Tibial nerve (tissue), 4 donors: ENCODE results near the gene MSI2. TPM values are rescaled to one million over a fixed set of nuclear protein-coding genes. Genes with fewer than 3 reads are reported as not detected.

Source experiments
- DNase-seq, 2 donors: peaks; one replicate each; pipeline ENCODE4 v3.0.0-alpha.2; 2019; ENCODE audit warnings: low spot score in 2 of 2
- H3K27ac ChIP-seq, 4 donors: fragments of 200-600 bp; sonication (generic) in 3 of 4; one replicate each; pipeline ENCODE4 v1.5.1; 2017 to 2019; ENCODE audit warnings: mild to moderate bottlenecking in 1 of 4
- H3K27me3 ChIP-seq, 2 donors: fragments of 200-600 bp; sonication (generic) in 1 of 2; one replicate each; pipeline versions ENCODE4 v1.5.1 to v1.6.0; 2017 to 2019
- H3K36me3 ChIP-seq, 3 donors: fragments of 200-600 bp; sonication (generic); one replicate each; pipeline ENCODE4 v1.5.1; 2018 to 2019
- H3K4me1 ChIP-seq, 4 donors: fragments of 200-600 bp; sonication (generic) in 3 of 4; one replicate each; pipeline ENCODE4 v1.5.1; 2017 to 2019
- H3K4me3 ChIP-seq, 4 donors: fragments of 200-600 bp; sonication (generic) in 3 of 4; one replicate each; pipeline ENCODE4 v1.5.1; 2017 to 2019; ENCODE audit warnings: mild to moderate bottlenecking in 1 of 4, moderate library complexity in 1 of 4
- H3K9me3 ChIP-seq, 4 donors: fragments of 200-600 bp; sonication (generic) in 3 of 4; one replicate each; pipeline ENCODE4 v1.5.1; 2017 to 2019
- EP300 ChIP-seq, 2 donors: sonication (generic); formaldehyde crosslinking; IDR thresholded peaks; one replicate each; pipeline ENCODE4 v1.6.1; 2017; ENCODE audit warnings: antibody characterized with exemption in 2 of 2, mild to moderate bottlenecking in 1 of 2
- POLR2A ChIP-seq, 2 donors: fragments of 450-650 bp; IDR thresholded peaks; one replicate each; pipeline ENCODE4 v1.6.1; 2017; ENCODE audit warnings: antibody characterized with exemption in 2 of 2, mild to moderate bottlenecking in 2 of 2, moderate library complexity in 2 of 2
- WGBS, 2 donors: methylation state at CpG; one replicate each; pipeline ENCODE4 v1.1.5; 2018; 5-methylcytosine and 5-hydroxymethylcytosine counted together
- total RNA-seq, 4 donors: library from RNA; depleted of rRNA; stranded (reverse); fragments of >200 nt; gene quantifications; one replicate each; pipeline ENCODE4 v1.1.0, GENCODE V29; 2016
- TF ChIP-seq, protein P1 (sequence below), 5 experiments: fragments of 200-600 bp in 3 of 5; fragments of 450-650 bp in 2 of 5; sonication (generic) in 3 of 5; IDR thresholded peaks; one replicate each; pipeline ENCODE4 v1.5.1; 2016 to 2019; ENCODE audit warnings: antibody characterized with exemption in 5 of 5, mild to moderate bottlenecking in 3 of 5, moderate library complexity in 2 of 5

MSI2 gene
- total RNA-seq, 4 donors from 2014 or later = 11.5 to 18.3 (median 14.2) TPM

DNA sequence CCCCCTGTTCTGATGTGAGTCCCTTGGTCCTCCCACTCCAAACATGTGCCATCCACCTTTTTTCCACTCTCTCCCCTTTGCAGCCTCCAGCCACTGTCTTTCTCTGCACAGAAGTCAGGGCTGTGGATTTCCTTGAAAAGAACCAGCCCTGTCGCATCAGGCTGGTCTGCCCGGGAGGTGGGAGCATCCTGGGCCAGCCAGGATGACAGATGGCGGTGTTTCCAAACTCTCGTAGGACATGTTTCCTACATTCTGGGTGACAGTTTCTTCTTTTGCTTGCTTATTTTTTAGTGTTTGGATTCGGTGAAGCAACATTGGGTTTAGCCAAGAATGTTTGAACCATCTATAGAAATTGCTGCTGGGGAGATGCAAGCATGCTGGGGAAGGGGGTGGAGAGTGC is 388.0 kb downstream of the MSI2 start:
- Histone ChIP-seq H3K4me1 (no peaks in the 10 kb centered on the region), H3K4me3 (no peak overlapping the region), H3K27ac (no peak overlapping the region), H3K9me3 (no peaks in the 10 kb centered on the region), H3K36me3 (no peaks in the 10 kb centered on the region), H3K27me3 (no peaks in the 10 kb centered on the region)
- TF ChIP-seq POLR2A (IDR thresholded peaks at IDR 0.05) = no peak
- TF ChIP-seq EP300 (IDR thresholded peaks at IDR 0.05) = no peak
- TF ChIP-seq, protein P1, sequence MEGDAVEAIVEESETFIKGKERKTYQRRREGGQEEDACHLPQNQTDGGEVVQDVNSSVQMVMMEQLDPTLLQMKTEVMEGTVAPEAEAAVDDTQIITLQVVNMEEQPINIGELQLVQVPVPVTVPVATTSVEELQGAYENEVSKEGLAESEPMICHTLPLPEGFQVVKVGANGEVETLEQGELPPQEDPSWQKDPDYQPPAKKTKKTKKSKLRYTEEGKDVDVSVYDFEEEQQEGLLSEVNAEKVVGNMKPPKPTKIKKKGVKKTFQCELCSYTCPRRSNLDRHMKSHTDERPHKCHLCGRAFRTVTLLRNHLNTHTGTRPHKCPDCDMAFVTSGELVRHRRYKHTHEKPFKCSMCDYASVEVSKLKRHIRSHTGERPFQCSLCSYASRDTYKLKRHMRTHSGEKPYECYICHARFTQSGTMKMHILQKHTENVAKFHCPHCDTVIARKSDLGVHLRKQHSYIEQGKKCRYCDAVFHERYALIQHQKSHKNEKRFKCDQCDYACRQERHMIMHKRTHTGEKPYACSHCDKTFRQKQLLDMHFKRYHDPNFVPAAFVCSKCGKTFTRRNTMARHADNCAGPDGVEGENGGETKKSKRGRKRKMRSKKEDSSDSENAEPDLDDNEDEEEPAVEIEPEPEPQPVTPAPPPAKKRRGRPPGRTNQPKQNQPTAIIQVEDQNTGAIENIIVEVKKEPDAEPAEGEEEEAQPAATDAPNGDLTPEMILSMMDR (IDR thresholded peaks at IDR 0.05) = no peak
- DNase-seq = no peak
- WGBS, 2 donors = 73 to 80% methylated on average over 5 of the region's 5 CpGs

DNA sequence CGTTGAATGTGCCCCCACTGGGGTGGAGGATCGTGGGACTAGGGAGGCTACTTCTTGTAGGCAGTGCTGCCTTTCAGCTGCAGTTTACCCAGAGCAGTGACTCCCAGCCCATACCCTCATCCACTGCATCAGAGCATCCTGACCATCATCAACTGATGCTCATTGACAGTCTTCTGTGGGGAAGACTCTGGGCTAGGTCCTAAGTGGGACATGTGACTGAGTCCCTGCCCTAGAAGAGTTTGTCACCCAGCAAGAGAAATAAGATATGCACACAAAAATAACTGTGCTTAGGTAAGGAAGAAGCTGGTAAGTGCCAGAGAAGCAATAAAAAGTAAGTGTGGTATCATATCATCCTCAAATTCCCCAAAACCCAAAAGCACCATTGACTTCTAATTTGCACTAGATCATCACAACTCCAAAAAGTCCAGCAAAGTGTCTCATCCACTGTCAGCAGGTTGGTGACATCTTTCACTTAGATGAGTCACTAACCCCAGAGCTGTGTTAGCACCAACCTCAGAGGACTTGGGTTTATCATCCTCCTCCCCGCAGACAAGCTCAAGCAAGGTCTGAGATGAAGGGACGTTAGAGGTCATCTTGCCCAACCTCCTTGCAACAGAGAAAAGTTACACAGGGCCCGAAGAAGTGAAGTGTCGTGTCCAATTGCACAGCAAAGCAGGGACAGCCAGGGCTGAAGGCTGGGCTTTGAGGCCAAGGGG is 389.8 kb downstream of the MSI2 start:
- no peak overlapping the region for H3K4me3 ChIP-seq
- no peaks in the 10 kb centered on the region for H3K4me1 ChIP-seq
- DNase-seq = no peak
- 87 to 89% methylated on average over 5 to 6 of the region's 6 CpGs for WGBS, 2 donors
- no peak overlapping the region for H3K27ac ChIP-seq
- H3K36me3 ChIP-seq = no peaks in the 10 kb centered on the region
- no peaks in the 10 kb centered on the region for H3K27me3 ChIP-seq
- no peaks in the 10 kb centered on the region for H3K9me3 ChIP-seq
- no peak for TF ChIP-seq POLR2A (IDR thresholded peaks at IDR 0.05)
- TF ChIP-seq, protein P1 (IDR thresholded peaks at IDR 0.05) = no peak
- TF ChIP-seq EP300 (IDR thresholded peaks at IDR 0.05) = no peak

DNA sequence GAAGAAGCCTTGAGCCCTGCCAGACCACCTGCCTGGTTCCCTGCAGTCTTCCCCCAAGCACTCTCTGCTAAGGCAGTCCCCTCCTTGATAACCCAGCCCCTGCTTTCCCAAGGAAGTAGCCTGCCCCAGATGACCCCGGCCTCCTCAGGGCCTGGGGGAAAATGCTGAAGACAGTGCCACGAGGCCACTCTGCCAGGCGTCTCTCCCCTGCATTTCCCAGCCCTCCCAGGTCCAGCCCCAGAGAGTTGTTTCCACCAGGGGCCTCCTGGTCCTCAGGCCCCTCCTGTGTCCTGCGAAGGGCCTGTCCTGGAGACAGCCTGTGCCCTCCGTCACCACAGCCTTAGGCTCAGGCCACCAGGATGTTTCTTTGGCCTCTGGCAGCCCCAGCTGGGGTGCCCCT is 392.4 kb downstream of the MSI2 start:
- 77 to 85% methylated on average over 5 of the region's 5 CpGs for WGBS, 2 donors

DNA sequence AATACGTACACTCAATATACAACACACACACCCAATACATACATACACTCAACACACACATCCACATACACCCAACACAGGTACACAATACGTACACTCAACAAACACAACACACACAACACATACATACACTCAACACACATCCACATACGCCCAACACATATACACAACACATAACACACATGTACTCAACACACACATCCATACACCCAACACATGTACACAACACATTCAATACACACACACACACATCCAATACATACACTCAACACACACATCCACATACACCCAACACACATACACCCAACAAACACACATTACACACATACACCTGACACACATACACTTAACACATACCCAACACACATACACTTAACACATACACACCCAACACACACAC is 392.9 kb downstream of the MSI2 start:
- Histone ChIP-seq H3K9me3 (no peaks in the 10 kb centered on the region), H3K27ac (no peak overlapping the region), H3K36me3 (no peaks in the 10 kb centered on the region), H3K27me3 (no peaks in the 10 kb centered on the region), H3K4me3 (no peak overlapping the region), H3K4me1 (no peaks in the 10 kb centered on the region)
- DNase-seq = no peak
- 94 to 98% methylated on average over 3 of the region's 3 CpGs for WGBS, 2 donors
- TF ChIP-seq EP300 (IDR thresholded peaks at IDR 0.05) = no peak

More for the DNA sequence above, 392.4 kb downstream of the MSI2 start:
- Histone ChIP-seq H3K4me1 (no peaks in the 10 kb centered on the region), H3K27ac (no peak overlapping the region), H3K27me3 (no peaks in the 10 kb centered on the region), H3K36me3 (no peaks in the 10 kb centered on the region), H3K4me3 (no peak overlapping the region), H3K9me3 (no peaks in the 10 kb centered on the region)
- TF ChIP-seq POLR2A (IDR thresholded peaks at IDR 0.05) (no peak), EP300 (IDR thresholded peaks at IDR 0.05) (no peak)
- TF ChIP-seq, protein P1 (IDR thresholded peaks at IDR 0.05) = no peak
- no peak for DNase-seq

DNA sequence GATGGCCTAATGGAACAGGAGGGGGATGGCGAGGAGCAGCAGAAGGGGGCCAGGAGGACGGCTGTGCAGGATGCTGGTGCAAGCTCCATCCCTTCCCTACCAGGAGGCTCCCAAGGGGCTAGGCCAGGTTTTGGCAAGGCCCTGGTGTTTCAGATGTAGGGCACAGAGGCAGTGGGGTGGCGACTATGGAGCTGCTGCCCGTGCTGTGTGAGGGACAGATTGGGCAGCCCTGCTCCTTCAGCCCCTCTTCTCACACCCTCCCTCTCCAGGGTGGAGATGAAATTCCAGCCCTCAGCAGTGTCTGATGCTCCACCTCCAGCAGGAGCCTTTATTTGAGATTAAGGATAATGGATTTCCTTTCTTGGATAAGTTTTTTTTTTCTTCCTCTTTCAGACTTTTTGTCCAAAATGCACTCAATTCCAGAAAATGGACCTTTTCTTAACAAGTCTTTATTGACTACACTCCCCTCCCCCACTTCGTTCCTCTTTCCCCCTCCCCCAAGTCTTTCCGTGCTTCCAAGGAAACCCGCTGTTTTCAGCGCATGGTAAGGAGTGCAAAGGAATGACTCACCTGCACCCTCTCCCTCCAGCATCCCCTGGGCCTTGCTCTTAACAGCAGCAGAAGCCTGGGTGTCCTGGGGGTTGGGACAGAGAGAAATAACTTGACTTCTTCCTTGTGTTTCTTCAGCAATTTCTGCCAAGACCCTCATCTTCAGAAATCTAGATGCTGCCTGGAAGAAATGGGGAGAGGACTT is 393.6 kb downstream of the MSI2 start:
- DNase-seq = no peak
- 72 to 74% methylated on average over 8 of the region's 8 CpGs for WGBS, 2 donors
- no peaks in the 10 kb centered on the region for H3K36me3 ChIP-seq
- TF ChIP-seq, protein P1 (IDR thresholded peaks at IDR 0.05) = no peak
- no peak for TF ChIP-seq EP300 (IDR thresholded peaks at IDR 0.05)
- no peak for TF ChIP-seq POLR2A (IDR thresholded peaks at IDR 0.05)
- H3K27me3 ChIP-seq = no peaks in the 10 kb centered on the region
- no peak overlapping the region for H3K27ac ChIP-seq
- no peaks in the 10 kb centered on the region for H3K4me1 ChIP-seq
- no peaks in the 10 kb centered on the region for H3K9me3 ChIP-seq
- H3K4me3 ChIP-seq = no peak overlapping the region
